ENCODE results near the gene PTPRD.

Gene PTPRD

GRCh38 chr9:8437876-8438275 is 2174.9 kb downstream of the PTPRD start:
- no peak overlapping the region for H3K4me3 ChIP-seq
- no peak overlapping the region for H3K27ac ChIP-seq

GRCh38 chr9:8437259-8437658 is 2175.5 kb downstream of the PTPRD start:
- no peak overlapping the region for H3K27ac ChIP-seq
- no peak overlapping the region for H3K4me3 ChIP-seq

GRCh38 chr9:8436786-8437185 is 2176.0 kb downstream of the PTPRD start:
- H3K4me3 ChIP-seq, result no peak overlapping the region
- H3K27ac ChIP-seq, result no peak overlapping the region

GRCh38 chr9:8434621-8435020 is 2178.2 kb downstream of the PTPRD start:
- no peak overlapping the region for H3K4me3 ChIP-seq
- no peak overlapping the region for H3K27ac ChIP-seq

- Histone ChIP-seq H3K4me3 (no peak overlapping the region), H3K27ac (no peak overlapping the region)
Observed at GRCh38 chr9:8432224-8432623, 2180.6 kb downstream of the PTPRD start.

- H3K27ac ChIP-seq, result no peak overlapping the region
- H3K4me3 ChIP-seq, result no peak overlapping the region
Observed at GRCh38 chr9:8431505-8431904, 2181.3 kb downstream of the PTPRD start.

- H3K27ac ChIP-seq, result no peak overlapping the region
- H3K4me3 ChIP-seq, result no peak overlapping the region
Observed at GRCh38 chr9:8430945-8431344, 2181.9 kb downstream of the PTPRD start.

- H3K27ac ChIP-seq, result no peak overlapping the region
- no peak overlapping the region for H3K4me3 ChIP-seq
Observed at GRCh38 chr9:8429768-8430167, 2183.0 kb downstream of the PTPRD start.

GRCh38 chr9:8429157-8429556 is 2183.6 kb downstream of the PTPRD start:
- no peak overlapping the region for H3K4me3 ChIP-seq
- no peak overlapping the region for H3K27ac ChIP-seq

- Histone ChIP-seq H3K4me3 (no peak overlapping the region), H3K27ac (no peak overlapping the region)
Observed at GRCh38 chr9:8428389-8428788, 2184.4 kb downstream of the PTPRD start.

GRCh38 chr9:8424786-8425410 is 2187.9 kb downstream of the PTPRD start:
- Histone ChIP-seq H3K4me3 (no peak overlapping the region), H3K27ac (no peak overlapping the region)

GRCh38 chr9:8420416-8420815 is 2192.4 kb downstream of the PTPRD start:
- no peak overlapping the region for H3K27ac ChIP-seq
- no peak overlapping the region for H3K4me3 ChIP-seq

- no peak overlapping the region for H3K27ac ChIP-seq
- no peak overlapping the region for H3K4me3 ChIP-seq
Observed at GRCh38 chr9:8419596-8420275, 2193.1 kb downstream of the PTPRD start.

- Histone ChIP-seq H3K27ac (no peak overlapping the region), H3K4me3 (no peak overlapping the region)
Observed at GRCh38 chr9:8417341-8417740, 2195.5 kb downstream of the PTPRD start.

GRCh38 chr9:8412327-8412726 is 2200.5 kb downstream of the PTPRD start:
- no peak overlapping the region for H3K4me3 ChIP-seq
- no peak overlapping the region for H3K27ac ChIP-seq

- Histone ChIP-seq H3K27ac (no peak overlapping the region), H3K4me3 (no peak overlapping the region)
Observed at GRCh38 chr9:8408575-8409190, 2204.1 kb downstream of the PTPRD start.

GRCh38 chr9:8401961-8402705 is 2210.7 kb downstream of the PTPRD start:
- H3K27ac ChIP-seq, result no peak overlapping the region
- no peak overlapping the region for H3K4me3 ChIP-seq

- no peak overlapping the region for H3K4me3 ChIP-seq
- H3K27ac ChIP-seq, result no peak overlapping the region
Observed at GRCh38 chr9:8400378-8400777, 2212.4 kb downstream of the PTPRD start.

GRCh38 chr9:8395022-8395421 is 2217.8 kb downstream of the PTPRD start:
- H3K27ac ChIP-seq, result no peak overlapping the region

GRCh38 chr9:8394341-8394740 is 2218.5 kb downstream of the PTPRD start:
- Histone ChIP-seq H3K4me3 (no peak overlapping the region), H3K27ac (no peak overlapping the region)

More at GRCh38 chr9:8395022-8395421, 2217.8 kb downstream of the PTPRD start:
- H3K4me3 ChIP-seq, result no peak overlapping the region

- no peak overlapping the region for H3K27ac ChIP-seq
- no peak overlapping the region for H3K4me3 ChIP-seq
Observed at GRCh38 chr9:8392866-8393265, 2219.9 kb downstream of the PTPRD start.

Measured in skin epidermis (tissue), 12 donors.